ENCODE data around the gene SLC6A2. TPM values are rescaled to one million over a fixed set of nuclear protein-coding genes. Genes with fewer than 3 reads are reported as not detected.

Gene SLC6A2
- total RNA-seq, 1 donor from 2014 or later, result not detected

DNA sequence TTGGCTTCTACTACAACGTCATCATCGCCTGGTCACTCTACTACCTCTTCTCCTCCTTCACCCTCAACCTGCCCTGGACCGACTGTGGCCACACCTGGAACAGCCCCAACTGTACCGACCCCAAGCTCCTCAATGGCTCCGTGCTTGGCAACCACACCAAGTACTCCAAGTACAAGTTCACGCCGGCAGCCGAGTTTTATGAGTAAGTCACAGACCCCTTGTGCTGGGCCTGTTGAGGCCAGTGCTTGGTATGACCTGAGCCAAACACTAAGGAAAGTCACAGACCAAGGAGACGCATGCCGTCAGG, 16.1 kb downstream of the SLC6A2 start:
- DNase-seq (ENCODE audit: low read depth), result no peak

DNA sequence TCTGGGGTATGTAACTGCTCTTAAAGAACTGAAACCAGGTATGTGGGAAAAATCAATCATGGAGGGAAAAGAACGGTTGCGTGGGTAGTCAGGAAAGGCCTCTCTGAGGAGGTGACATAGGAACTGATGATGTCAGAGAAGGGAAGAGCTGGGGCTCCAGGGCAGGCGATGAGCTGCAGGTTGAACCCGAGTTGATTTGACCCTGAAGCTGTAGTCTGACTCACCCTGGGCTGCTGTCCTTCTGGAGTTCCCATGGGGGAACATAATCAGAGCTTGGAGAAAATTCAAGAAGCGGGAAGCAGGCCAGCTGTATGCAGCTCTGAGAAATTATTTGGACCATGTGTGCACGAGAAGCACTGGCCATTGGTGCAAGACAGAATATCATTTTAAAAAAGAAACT, 16.7 kb downstream of the SLC6A2 start:
- DNase-seq (ENCODE audit: low read depth), result no peak

DNA sequence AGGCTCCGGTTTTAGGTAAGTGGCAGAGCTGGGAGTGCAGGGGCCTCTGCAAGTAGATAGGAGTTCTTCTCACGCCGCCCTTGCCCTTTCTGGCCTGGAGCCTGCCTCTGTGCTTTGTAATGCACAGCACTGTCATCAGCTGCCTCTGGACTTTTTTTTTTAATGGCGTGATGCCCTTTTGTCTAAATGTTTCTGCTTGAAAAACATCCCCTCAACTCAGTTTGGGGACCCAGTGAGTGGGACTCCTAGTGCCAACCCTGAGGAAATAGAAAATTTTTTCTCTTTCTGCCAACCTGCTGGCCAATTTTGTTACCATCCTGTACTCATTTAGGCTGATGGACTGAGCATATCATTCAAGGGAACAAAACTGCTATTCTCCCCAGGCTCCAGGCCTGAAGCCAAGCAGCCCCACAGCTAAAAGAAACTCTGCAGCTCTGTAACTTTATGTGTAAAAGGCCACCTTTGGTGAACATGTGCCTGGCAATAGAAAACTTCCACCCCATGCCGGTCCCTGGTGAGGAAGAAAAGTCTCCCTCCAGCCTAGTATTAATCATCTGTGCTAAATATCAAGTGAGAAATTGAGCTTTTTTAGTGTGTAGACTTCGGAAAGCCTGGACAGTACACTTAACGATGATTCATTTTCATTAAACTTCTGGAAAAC, 22.5 kb downstream of the SLC6A2 start:
- no peak for DNase-seq (ENCODE audit: low read depth)

DNA sequence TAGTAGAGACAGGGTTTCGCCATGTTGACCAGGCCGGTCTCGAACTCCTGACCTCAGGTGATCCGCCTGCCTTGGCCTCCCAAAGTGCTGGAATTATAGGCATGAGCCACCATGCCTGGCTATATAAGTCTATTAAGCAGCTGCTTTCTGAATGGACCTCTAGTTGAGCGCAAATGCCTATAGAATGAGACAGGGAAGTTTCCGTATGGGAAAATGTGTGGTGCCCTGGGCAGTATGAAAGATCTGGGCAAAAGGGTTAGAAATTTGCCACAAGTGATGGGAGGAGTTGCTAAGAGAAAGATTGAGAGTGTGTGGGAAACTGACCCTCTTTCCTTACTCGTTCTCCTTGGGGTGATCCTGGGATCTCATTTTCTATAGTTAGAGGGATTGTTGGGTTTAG, 26.3 kb downstream of the SLC6A2 start:
- no peak for DNase-seq (ENCODE audit: low read depth)

DNA sequence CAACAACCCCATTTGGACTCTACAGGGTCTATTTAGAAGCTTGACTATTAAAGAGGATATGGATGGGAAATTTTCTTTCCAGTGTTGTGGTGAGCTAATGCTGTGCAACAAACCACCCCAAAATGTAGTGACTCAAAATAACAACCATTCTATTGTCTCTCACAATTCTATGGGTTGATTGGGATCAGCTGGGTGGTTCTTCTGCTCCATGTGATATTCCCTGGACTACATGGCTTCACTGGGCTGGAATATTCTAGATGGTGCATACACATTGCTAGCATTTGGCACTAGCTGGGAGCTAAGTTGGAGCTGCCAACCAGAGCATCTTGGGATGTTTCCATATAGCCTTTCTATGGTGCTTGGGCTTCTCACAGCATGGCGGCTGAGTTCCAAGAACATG, 30.2 kb downstream of the SLC6A2 start:
- DNase-seq (ENCODE audit: low read depth), result no peak

DNA sequence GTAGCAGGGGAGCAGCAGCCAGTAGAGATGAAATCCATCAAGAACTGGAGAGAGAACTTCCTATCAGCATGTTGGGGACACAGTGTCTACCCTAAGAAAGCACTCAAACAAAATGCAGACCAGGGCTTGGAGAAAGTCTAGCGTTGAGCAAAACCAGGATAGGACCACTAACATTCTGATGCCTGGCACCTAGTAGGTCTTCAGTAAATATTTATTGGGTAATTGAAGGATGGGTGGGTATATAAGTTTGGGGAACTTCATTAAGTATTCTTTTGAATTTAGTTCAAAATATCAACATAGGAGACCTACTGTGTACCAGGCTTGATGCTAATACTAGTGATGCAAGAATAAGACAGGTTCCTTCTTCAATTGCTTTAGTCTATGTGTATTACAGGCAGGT, 30.9 kb downstream of the SLC6A2 start:
- DNase-seq (ENCODE audit: low read depth), result no peak

DNA sequence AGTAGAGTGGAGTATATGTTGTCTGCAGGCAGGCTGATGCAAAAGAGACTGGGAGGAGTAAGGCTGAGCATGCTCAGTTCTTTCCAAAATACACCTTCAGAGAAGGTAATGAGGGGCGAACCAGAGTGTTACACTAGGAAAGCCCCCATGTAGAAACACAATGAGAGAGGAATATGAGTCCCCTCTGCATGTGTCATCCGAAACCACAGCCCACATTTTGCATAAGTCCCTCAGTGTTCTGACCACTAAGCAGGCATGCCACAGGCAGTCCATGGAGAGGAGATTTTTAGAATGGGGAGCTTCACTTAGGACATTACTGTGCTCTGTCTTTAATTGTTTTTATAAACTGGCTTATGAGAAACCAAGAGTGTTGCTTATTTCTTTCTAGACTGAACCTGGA, 32.0 kb downstream of the SLC6A2 start:
- DNase-seq (ENCODE audit: low read depth), result no peak

DNA sequence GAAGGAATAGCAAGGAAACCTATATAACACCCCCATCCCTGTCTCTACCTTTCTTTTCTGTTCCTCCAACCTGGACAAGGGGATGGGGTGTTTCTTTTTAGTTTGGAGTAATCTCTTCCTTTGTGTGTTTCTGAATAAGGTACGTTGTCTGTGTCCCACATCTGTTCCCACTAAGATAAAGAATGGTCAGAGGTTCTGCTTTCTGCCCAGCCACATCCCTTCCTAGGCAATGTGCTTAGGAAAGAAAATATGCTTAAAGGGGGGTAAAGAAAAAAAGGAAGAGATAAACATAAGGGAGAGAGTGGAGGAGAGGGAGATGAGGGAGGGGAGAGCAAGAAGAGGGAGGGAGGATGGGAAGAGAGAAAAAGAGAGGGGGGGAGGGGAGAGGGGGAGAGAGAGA, 35.1 kb downstream of the SLC6A2 start:
- no peak for DNase-seq (ENCODE audit: low read depth)

DNA sequence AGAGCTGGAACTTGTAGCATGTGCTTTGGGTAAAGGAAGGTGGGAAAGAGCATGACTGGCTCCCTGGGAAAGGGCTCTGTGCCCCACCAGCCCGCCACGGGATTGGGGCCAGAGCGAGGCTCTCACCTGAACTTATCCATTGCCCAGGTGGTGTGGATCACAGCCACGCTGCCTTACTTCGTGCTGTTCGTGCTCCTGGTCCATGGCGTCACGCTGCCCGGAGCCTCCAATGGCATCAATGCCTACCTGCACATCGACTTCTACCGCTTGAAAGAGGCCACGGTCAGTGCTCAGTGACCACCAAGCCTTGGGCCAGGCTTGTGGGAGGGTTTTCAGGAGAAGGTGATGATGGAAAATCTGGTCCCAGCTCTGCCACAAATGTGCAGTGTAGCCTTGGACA, 36.0 kb downstream of the SLC6A2 start:
- DNase-seq (ENCODE audit: low read depth), result no peak

DNA sequence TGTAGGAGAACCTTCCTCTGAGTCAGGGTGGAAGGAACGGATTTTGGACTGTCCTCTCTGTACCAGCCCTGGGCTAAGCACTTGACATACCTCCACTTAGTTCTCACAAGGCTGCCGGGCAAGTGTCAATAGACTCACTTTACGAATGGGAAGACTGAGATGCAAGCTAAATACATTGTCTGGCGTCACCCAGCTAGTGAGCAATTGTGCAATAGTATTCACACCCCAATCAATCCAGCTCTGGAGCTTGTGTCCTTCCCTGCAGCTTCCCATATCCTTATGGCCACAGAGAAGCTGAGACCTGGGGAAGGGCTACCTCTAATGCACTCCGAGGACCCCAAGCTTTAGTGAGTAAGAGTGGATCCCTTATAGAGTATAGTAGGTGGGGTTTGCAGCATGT, 39.8 kb downstream of the SLC6A2 start:
- no peak for DNase-seq (ENCODE audit: low read depth)

DNA sequence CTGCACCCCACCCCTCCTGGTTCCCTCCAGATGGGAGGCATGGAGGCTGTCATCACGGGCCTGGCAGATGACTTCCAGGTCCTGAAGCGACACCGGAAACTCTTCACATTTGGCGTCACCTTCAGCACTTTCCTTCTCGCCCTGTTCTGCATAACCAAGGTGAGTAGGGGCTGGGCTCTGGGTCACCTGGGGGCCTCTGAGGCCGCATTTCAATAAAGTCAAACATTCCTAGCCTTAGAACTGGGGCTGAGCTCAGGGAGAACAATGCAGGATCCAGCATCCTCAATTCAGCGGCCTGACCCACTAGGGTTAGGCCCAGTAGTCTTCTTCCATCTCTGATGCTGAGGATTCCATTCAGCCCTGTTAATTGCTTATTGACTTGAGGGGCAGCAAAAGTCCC, 42.1 kb downstream of the SLC6A2 start:
- DNase-seq (ENCODE audit: low read depth), result no peak

DNA sequence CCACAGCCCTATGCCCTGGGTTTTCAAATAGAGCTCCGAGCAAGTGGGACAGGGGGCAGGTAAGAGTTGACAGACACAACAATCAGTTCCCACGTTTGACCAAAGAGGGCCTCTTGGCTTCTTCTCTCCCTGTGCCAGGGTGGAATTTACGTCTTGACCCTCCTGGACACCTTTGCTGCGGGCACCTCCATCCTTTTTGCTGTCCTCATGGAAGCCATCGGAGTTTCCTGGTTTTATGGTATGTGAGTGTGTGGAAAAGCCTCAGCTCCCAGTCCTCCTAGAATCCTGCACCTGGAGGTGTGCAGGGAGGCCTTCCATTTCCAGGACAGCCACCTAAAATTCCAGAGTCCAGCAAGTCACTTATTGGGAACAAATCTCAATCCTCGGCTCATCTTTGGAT, 42.5 kb downstream of the SLC6A2 start:
- no peak for DNase-seq (ENCODE audit: low read depth)

DNA sequence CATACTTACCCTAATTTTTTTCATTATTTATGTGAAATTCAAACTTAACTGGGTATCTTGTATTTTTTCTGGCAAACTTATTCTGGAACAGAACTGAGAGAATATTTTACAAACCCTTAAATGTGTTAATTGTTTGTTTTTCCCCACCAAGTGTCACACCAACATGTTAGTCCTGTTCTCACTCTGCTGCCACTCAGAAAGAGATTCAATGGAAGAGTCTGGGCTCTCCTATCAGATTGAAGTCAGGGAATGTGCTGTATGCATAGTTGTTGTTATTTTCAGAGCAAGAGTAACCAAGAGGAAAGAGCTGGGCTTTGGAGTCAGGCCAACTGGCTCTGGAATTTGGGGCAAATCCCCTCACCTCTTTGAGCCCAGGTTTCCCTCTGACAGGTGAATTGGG, 43.2 kb downstream of the SLC6A2 start:
- DNase-seq (ENCODE audit: low read depth), result no peak

DNA sequence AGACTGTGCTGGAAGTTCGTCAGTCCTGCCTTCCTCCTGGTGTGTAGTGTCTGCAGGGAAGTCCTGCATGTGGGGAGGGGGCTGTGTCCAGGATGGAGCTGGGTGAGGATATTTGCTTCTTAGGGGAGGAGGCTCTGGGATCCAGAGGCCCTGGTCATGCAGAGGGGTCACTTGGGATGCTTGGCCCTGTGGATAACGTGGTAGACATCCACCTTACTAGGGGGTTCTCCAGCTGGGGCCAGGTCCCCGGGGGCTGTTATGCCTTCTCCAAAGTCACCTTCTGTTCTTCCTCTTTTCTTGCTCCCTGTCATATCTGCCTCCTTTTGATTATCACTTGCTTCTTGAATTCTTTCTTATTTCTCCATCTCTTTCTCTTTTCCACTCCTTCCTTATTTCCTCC, 43.8 kb downstream of the SLC6A2 start:
- DNase-seq (ENCODE audit: low read depth), result no peak

DNA sequence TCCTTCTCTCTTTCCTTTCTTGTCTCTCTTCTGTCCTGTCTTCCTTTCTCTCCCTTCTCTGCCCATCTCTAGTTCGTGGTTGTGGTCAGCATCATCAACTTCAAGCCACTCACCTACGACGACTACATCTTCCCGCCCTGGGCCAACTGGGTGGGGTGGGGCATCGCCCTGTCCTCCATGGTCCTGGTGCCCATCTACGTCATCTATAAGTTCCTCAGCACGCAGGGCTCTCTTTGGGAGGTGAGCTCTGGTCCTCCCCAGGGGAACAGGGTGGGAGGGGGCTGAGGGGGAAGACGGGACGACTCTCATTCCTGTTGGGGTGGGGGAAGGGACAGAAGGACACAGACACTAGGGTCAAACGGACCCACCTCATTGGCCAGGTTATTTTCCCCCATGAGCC, 44.3 kb downstream of the SLC6A2 start:
- no peak for DNase-seq (ENCODE audit: low read depth)

DNA sequence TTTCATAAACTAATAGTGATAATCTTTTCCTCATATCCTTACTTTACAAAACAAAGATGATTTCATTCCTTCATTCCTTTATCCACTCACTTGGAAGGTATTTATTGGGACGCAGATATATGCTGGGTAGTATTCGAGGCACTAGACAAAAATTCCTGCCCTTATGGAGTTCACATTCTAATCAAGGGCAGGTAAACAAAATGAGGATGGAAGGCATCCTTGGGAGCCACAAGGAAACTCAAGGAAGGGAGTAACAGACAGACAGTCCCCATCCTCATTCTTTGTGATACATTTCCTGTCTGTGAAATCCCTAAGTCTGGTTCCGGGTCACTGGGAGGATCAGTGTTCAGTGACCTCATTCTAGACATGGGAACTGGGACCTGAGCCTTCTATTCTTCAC, 45.2 kb downstream of the SLC6A2 start:
- DNase-seq (ENCODE audit: low read depth), result no peak

DNA sequence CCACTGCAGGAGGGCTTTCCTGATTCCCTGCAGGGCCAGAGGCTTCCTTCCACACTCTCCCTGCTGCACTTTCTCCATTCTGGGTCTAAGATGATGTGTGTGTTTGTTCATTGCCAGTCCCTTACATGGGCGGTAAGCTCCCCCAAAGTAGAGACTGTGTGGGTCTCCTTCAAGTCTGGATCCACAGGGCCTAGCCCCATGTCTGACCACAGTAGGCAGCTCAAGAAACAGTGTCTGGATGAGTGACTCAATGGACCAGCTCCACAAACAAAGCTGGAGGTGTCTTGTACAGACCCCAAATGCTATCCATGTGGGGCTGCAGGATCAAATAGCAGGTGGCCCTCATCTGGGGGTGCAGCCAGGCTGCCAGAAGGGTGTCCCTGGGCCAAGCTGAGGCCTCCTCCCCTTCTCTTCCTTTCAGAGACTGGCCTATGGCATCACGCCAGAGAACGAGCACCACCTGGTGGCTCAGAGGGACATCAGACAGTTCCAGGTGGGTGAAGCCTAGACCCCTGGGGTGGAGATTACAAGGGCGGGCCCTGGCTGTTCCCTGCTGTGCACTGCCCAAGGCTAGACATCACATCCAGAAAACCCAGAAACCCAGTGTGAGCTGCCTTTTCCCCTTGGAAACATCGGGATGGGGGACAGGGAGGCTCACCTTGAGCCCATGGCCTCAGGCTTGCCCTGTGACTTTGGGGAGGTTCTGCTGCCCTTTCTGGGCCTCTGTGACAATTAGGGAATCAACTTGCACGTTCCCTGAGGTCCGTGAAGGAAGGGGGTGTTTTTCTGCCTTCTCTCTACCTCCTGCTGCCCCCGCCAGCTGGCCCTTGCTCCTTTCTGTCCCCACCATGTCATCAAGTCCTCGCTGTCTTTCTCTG, 45.9 kb downstream of the SLC6A2 start:
- DNase-seq (ENCODE audit: low read depth), result peak; percentile 15

DNA sequence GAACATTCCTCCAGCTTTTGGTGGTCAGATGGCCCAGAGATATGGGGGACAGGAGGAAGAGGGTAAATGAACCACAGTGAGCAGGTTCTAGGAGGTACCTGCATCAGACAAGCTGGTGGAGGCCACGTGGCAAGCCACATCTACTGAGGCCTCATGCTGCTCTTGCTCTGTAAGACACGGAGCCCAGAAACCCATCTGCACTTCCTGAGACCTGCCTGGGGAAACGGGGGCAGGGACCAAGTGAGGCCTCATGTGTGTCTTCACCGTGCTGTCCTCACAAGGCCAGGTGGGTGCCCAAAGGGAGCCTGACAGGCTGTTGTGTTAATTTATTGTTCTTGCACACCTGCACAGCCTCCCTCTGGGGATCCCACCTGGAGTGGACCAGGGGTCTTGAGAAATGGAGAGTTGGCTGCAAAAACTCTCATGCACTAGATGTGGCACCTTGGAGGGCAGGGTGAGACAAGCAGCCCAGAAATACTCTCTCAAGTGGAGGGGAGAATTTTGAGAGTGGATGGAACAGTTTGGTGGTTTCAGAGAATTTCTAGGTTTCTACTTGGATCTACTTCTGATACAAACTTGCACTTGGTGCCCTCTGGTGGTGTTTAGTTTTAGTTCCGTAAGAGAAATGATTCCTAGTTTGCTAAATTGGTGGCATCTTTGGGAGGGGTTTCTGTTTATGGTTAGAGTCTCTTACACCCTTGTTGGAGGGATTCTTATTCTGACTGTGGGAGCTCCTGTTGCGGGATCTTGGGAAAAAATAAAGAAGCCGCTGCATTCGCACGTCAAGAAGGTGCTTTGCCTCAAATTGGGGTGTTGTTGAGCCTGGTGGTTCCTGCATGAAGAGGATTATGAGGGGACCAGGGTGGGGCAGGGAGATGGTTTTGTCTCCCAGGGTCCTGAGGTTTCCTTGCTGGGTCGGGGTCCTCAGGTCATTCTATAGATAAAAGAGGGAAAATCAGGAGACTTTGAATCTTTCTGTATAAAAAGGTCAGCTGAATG, 47.5 kb downstream of the SLC6A2 start:
- DNase-seq (ENCODE audit: low read depth), result peak; percentile 57

DNA sequence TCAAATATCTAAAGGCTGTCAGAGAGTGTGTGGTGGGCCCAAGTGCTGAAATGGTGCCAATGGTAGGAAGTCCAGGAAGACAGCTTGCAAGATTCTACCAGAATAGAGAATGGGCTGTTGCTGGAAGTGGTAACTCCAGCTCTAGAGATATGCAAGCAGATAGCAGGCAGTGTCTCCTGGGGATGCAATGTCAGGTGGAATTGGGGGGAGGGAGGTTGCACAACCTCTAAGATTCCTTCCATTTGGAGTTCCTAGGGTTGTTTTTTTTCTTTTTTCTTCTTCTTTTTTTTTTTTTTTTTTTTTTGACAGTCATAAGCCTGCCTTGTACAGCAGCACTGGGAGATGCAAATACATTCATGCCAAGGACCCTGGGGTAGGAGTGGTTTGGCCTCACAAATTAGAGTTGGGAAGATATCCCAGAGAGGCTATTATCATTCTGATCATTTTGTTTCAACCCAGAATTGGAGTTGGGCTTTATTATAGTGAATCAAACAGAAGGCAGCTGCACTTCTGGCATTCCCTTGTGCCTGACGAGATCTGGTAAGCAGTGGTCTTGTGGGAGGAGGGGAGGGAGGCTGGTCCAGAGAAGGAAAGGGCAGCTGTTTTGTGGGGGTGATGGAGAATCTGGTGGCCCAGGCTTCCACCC, 51.1 kb downstream of the SLC6A2 start:
- no peak for DNase-seq (ENCODE audit: low read depth)

DNA sequence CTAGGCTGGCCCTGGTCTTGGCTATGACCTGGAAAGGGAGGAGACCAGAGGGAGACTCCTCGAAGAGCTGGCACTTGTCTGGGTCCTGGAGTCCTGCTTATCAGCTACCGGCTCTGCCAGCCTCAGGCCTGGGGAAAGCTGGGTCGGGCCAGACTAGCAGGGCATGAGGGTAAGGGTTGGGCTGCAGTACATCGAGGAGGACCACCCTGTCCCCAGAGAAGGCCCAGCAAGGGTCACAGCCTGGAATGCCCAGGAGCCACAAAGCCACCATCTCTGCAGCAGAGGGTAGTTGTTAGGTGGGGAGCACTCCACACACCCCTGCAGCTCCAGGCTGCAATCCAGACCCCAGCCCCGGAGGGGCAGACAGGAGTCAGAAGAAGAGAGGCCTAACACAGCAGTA, 54.0 kb downstream of the SLC6A2 start:
- no peak for DNase-seq (ENCODE audit: low read depth)

DNA sequence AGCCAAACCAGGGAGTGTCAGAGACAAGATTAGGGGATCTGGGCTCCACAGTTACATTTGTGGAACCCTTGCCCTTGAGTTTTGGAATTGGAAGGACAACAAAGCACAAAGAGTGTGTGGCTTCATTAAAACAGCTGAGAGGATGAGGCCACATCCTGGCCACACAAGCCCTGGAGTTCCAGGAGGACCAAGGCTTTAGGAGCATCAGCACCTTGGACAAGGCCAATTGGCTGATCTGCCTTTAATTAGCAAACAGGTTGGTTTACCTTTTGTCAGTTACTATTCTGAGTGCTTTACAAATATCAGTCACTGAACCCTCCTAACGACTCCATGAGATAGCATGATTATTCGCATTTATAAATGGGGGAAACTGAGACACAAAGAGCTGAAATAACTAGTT, 54.7 kb downstream of the SLC6A2 start:
- DNase-seq (ENCODE audit: low read depth), result peak; percentile 6

Data from renal cortical epithelial cell (primary cell).